Hepatocyte (in vitro differentiated cells): ENCODE results near the gene ERMARD. TPM values are rescaled to one million over a fixed set of nuclear protein-coding genes. Genes with fewer than 3 reads are reported as not detected.

Experiments used
- DNase-seq: peaks from one replicate; pipeline ENCODE4 v3.0.0-alpha.2; 2016; ENCODE audit warnings: low spot score
- H2AFZ ChIP-seq: fragments of 200-600 bp; sonication (generic); 2 replicates; pipeline ENCODE4 v1.6.0; 2016; ENCODE audit warnings: antibody characterized with exemption, mild to moderate bottlenecking
- H3K27ac ChIP-seq: fragments of 200-600 bp; sonication (generic); 2 replicates; pipeline ENCODE4 v1.5.1; 2016; ENCODE audit warnings: mild to moderate bottlenecking
- H3K27me3 ChIP-seq: fragments of 200-600 bp; sonication (generic); 2 replicates; pipeline ENCODE4 v1.6.1; 2016
- H3K36me3 ChIP-seq: fragments of 200-600 bp; sonication (generic); replicated peaks from 2 replicates; pipeline ENCODE4 v1.5.1; 2016; ENCODE audit warnings: low read depth; ENCODE audit not compliant: insufficient read depth
- H3K4me1 ChIP-seq: fragments of 200-600 bp; sonication (generic); 2 replicates; pipeline ENCODE4 v1.5.1; 2016; ENCODE audit warnings: mild to moderate bottlenecking, moderate library complexity; ENCODE audit not compliant: insufficient read depth
- H3K4me2 ChIP-seq: fragments of 200-600 bp; sonication (generic); 2 replicates; pipeline ENCODE4 v1.6.0; 2016
- H3K4me3 ChIP-seq: fragments of 200-600 bp; sonication (generic); 2 replicates; pipeline ENCODE4 v1.5.1; 2016; ENCODE audit warnings: mild to moderate bottlenecking
- H3K79me2 ChIP-seq: fragments of 200-600 bp; sonication (generic); 2 replicates; pipeline ENCODE4 v1.6.0; 2017; ENCODE audit warnings: mild to moderate bottlenecking
- H3K9me2 ChIP-seq: fragments of 200-600 bp; sonication (generic); replicated peaks from 2 replicates; pipeline ENCODE4 v1.6.0; 2017; ENCODE audit warnings: mild to moderate bottlenecking; ENCODE audit not compliant: insufficient read depth
- H3K9me3 ChIP-seq: fragments of 200-600 bp; sonication (generic); 2 replicates; pipeline ENCODE4 v1.5.1; 2016; ENCODE audit warnings: low read depth, mild to moderate bottlenecking
- H4K20me1 ChIP-seq: fragments of 200-600 bp; sonication (generic); 2 replicates; pipeline ENCODE4 v1.6.0; 2016; ENCODE audit warnings: mild to moderate bottlenecking; ENCODE audit not compliant: insufficient read depth, poor library complexity, severe bottlenecking
- EZH2 ChIP-seq: fragments of 200-600 bp; sonication (generic); IDR thresholded peaks from 2 replicates; pipeline ENCODE4 v1.6.1; 2016; ENCODE audit warnings: antibody characterized with exemption, mild to moderate bottlenecking, borderline replicate concordance
- EZH2phosphoT487 ChIP-seq: fragments of 200-600 bp; sonication (generic); IDR thresholded peaks from one replicate; pipeline ENCODE4 v1.6.1; 2018; ENCODE audit warnings: antibody characterized with exemption, mild to moderate bottlenecking, low read depth, moderate library complexity; ENCODE audit not compliant: unreplicated experiment, severe bottlenecking
- WGBS: methylation state at CpG from one replicate; pipeline ENCODE4 v1.1.6; 2016; ENCODE audit warnings: low lambda C conversion rate; ENCODE audit errors: missing lambda C conversion rate; 5-methylcytosine and 5-hydroxymethylcytosine counted together
- polyA plus RNA-seq: library from polyadenylated mRNA; unstranded; fragments of >200 nt; fragmentation: Nextera tagmentation; extraction: Ambion mirVana; gene quantifications from 2 replicates; pipeline ENCODE4 v1.2.1, GENCODE V29; 2016
- total RNA-seq: library from RNA; depleted of rRNA; stranded (reverse); fragments of >200 nt; gene quantifications from 2 replicates; pipeline ENCODE4 v1.2.3, GENCODE V29; 2014
- TF ChIP-seq, protein P1 (sequence below): fragments of 200-600 bp; sonication (generic); IDR thresholded peaks from 2 replicates; pipeline ENCODE4 v1.5.1; 2016; ENCODE audit warnings: antibody characterized with exemption, mild to moderate bottlenecking; ENCODE audit not compliant: poor library complexity

The ERMARD gene
- total and polyA plus RNA-seq, 2 experiments from 2014 or later: 22.7 to 27.4 TPM

DNA sequence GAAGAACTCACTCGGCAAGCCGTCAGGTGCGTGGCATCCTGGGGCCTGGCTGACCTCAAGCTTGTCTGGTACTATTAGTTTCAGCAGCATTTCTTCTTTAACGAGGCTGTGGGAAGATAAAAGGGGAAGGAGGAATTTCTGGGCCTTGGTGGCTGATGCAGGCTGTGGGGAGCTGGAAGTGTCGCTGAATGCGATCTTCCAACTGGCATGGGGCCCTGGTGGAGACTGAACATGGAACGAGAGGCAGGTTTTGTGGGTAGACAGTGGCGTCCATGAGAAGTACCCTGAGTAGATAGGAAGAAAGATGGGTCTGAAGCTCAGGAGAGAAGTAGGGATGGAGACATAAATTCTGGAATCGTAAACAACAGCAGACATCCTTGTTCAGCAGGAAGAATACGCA is 23.9 kb downstream of the ERMARD start:
- Histone ChIP-seq H3K9me3 (no peaks in the 10 kb centered on the region), H3K36me3 (no peaks in the 10 kb centered on the region)
- no peak for DNase-seq

DNA sequence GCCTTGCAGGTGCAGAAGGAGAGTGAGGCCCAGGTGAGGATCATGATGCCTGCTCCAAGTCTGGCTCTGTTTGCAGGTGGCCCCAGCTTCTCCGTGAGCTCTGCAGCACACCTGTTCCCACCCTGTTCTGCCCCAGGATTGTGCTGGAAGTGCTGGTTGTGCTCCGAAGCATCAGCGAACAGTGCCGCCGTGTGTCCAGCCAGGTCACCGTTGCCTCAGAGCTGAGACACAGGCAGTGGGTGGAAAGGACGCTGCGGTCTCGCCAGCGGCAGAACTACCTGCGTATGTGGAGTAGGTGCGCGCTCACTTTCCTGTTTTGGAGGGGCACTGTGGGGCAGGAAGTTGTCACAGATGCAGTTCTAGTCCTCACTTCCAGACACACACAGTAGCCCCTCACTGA is 25.0 kb downstream of the ERMARD start:
- Histone ChIP-seq H3K9me3 (no peaks in the 10 kb centered on the region), H3K4me1 (no peaks in the 10 kb centered on the region), H3K9me2 (no peaks in the 10 kb centered on the region), H3K4me3 (no peak overlapping the region), H2AFZ (no peak overlapping the region), H3K27me3 (no peaks in the 10 kb centered on the region), H4K20me1 (no peaks in the 10 kb centered on the region), H3K27ac (no peak overlapping the region), H3K4me2 (no peak overlapping the region), H3K36me3 (no peaks in the 10 kb centered on the region), H3K79me2 (no peaks in the 10 kb centered on the region)
- no peak for DNase-seq
- 98% methylated on average over 13 of the region's 13 CpGs for WGBS
- TF ChIP-seq EZH2 (no peak), EZH2phosphoT487 (no peak)
- TF ChIP-seq, protein P1, sequence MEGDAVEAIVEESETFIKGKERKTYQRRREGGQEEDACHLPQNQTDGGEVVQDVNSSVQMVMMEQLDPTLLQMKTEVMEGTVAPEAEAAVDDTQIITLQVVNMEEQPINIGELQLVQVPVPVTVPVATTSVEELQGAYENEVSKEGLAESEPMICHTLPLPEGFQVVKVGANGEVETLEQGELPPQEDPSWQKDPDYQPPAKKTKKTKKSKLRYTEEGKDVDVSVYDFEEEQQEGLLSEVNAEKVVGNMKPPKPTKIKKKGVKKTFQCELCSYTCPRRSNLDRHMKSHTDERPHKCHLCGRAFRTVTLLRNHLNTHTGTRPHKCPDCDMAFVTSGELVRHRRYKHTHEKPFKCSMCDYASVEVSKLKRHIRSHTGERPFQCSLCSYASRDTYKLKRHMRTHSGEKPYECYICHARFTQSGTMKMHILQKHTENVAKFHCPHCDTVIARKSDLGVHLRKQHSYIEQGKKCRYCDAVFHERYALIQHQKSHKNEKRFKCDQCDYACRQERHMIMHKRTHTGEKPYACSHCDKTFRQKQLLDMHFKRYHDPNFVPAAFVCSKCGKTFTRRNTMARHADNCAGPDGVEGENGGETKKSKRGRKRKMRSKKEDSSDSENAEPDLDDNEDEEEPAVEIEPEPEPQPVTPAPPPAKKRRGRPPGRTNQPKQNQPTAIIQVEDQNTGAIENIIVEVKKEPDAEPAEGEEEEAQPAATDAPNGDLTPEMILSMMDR: no peak

More for the DNA sequence above, 23.9 kb downstream of the ERMARD start:
- Histone ChIP-seq H3K4me2 (no peak overlapping the region), H4K20me1 (no peaks in the 10 kb centered on the region), H2AFZ (no peak overlapping the region), H3K79me2 (no peaks in the 10 kb centered on the region), H3K27me3 (no peaks in the 10 kb centered on the region), H3K4me3 (no peak overlapping the region), H3K9me2 (no peaks in the 10 kb centered on the region), H3K27ac (no peak overlapping the region), H3K4me1 (no peaks in the 10 kb centered on the region)
- TF ChIP-seq, protein P1: no peak
- 82% methylated on average over 10 of the region's 10 CpGs for WGBS

DNA sequence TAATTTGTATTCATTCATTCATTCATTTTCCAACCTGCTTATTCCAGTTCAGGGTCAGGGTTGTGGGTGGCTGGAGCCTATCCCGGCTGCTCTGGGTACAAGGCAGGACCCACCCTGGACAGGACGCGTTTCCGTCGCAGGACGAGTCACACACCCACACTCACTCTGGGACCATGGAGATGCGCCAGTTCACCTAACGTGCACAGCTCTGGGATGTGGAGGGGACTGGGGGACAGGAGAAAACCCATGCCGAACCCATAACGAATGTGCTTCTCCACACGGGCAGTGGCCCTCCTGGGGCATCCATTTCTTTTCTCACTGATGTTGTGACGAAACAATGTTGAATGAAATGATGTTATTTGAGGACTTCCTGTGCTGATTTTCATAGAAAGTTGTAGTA is 26.5 kb downstream of the ERMARD start:
- Histone ChIP-seq H3K36me3 (no peaks in the 10 kb centered on the region), H4K20me1 (no peaks in the 10 kb centered on the region), H3K79me2 (no peaks in the 10 kb centered on the region), H3K27me3 (no peaks in the 10 kb centered on the region), H3K27ac (no peak overlapping the region), H3K4me2 (no peak overlapping the region), H3K9me2 (no peaks in the 10 kb centered on the region), H2AFZ (no peak overlapping the region), H3K4me3 (no peak overlapping the region), H3K4me1 (no peaks in the 10 kb centered on the region), H3K9me3 (no peaks in the 10 kb centered on the region)
- WGBS: 94% methylated on average over 12 of the region's 12 CpGs
- TF ChIP-seq EZH2phosphoT487: no peak
- TF ChIP-seq EZH2: no peak
- no peak for DNase-seq

DNA sequence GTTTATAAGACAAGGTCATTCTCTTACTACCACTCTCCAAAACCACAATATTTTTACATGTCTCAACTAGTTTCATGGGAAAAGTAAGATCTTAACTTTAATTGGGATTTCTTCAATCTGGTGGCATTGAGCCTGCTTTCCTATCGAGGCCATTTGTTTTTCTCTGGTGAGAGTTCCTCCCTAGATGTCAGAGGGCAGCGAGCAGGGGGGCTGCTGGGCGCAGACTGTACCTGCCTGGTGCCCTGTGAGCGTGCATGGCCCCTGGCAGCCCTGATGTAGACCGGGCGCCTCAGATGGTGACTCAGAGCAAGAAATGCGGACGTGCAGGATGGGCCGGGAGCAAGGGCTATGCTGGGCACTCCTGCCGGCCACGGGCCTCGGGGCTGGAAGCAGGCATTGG is 27.2 kb downstream of the ERMARD start:
- Histone ChIP-seq H3K79me2 (no peaks in the 10 kb centered on the region), H4K20me1 (no peaks in the 10 kb centered on the region), H3K4me1 (no peaks in the 10 kb centered on the region), H2AFZ (no peak overlapping the region), H3K36me3 (no peaks in the 10 kb centered on the region), H3K27ac (no peak overlapping the region), H3K9me2 (no peaks in the 10 kb centered on the region), H3K27me3 (no peaks in the 10 kb centered on the region), H3K4me3 (no peak overlapping the region), H3K9me3 (no peaks in the 10 kb centered on the region), H3K4me2 (no peak overlapping the region)
- TF ChIP-seq, protein P1: no peak
- TF ChIP-seq EZH2phosphoT487 (no peak), EZH2 (no peak)
- 98% methylated on average over 12 of the region's 12 CpGs for WGBS
- DNase-seq: no peak
